Ovary (tissue), 3 donors: Measurements from ENCODE around the gene CD200.

ENCODE experiments used
- CTCF ChIP-seq, 3 donors: fragments of 450-650 bp in 2 of 3; fragments of 200-600 bp in 1 of 3; IDR thresholded peaks; one replicate each; pipeline versions ENCODE4 v1.5.1 to v1.8.0; 2016 to 2022; ENCODE audit warnings: antibody characterized with exemption in 3 of 3, mild to moderate bottlenecking in 1 of 3
- POLR2A ChIP-seq: fragments of 450-650 bp; IDR thresholded peaks from one replicate; pipeline ENCODE4 v1.6.1; 2017; ENCODE audit warnings: antibody characterized with exemption, mild to moderate bottlenecking, moderate library complexity
- donor health status: DM: no; HTN: no; CAD: no.

- TF ChIP-seq CTCF (IDR thresholded peaks at IDR 0.05) (no peak), POLR2A (no peak)
Measured at GRCh38 chr3:112302881-112303763, 29.8 kb upstream of the CD200 start.
